H1 (cell line): ENCODE data around the gene COL5A1. TPM values are rescaled to one million over a fixed set of nuclear protein-coding genes. Genes with fewer than 3 reads are reported as not detected.

ENCODE experiments used
- ATF3 ChIP-seq: IDR thresholded peaks from 2 replicates; pipeline ENCODE4 v1.6.1; 2011; ENCODE audit warnings: low read depth, mild to moderate bottlenecking, low read length; ENCODE audit not compliant: insufficient read depth
- POLR2A ChIP-seq, 2 experiments: IDR thresholded peaks; 1 replicate in 1 of 2; 2 replicates in 1 of 2; pipeline ENCODE4 v1.6.1; 2011; ENCODE audit warnings: low read depth in 2 of 2, low read length in 2 of 2, mild to moderate bottlenecking in 2 of 2; ENCODE audit errors: control extremely low read depth in 1 of 2
- TEAD4 ChIP-seq: IDR thresholded peaks from 2 replicates; pipeline ENCODE4 v1.6.1; 2012; ENCODE audit warnings: low read depth, low read length, inconsistent platforms, mixed read lengths
- polyA plus RNA-seq, 7 experiments: library from polyadenylated mRNA; depleted of rRNA in 3 of 7; stranded (reverse) in 5 of 7; unstranded in 2 of 7; fragments of >200 nt in 5 of 7; fragments of 200-250 nt in 2 of 7; gene quantifications; 1 replicate in 5 of 7; 2 replicates in 1 of 7; 4 replicates in 1 of 7; pipeline versions ENCODE4 v1.2.1 to v1.2.3, GENCODE V29; 2011 to 2013; ENCODE audit warnings: missing spikeins in 2 of 7, mixed read lengths in 2 of 7
- total RNA-seq: library from RNA; stranded (reverse); fragmentation: NEBNext Ultra II Directional; extraction: Animal tissue kit (Norgen Biotek cat#: 25700); gene quantifications from 2 replicates; pipeline ENCODE4 v1.2.1, GENCODE V29; 2021

COL5A1 gene
- total and polyA plus RNA-seq, 2 of the 8 experiments (the other 6 are each of a cell fraction or from before 2014, with no cell fraction given), result 3.8 to 12.0 TPM

DNA sequence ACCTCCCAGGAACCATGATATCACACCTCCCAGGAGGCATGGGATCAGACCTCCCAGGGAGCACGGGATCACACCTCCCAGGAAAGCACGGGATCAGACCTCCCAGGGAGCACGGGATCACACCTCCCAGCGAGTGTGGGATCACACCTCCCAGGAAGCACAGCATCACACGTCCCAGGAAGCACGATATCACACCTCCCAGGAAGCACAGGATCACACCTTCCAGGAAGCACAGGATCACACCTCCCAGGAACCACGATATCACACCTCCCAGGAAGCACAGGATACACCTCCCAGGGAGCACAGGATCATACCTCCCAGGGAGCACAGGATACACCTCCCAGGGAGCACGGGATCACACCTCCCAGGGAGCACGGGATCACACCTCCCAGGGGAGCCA is 209.0 kb downstream of the COL5A1 start (continued):
- no peak for TF ChIP-seq TEAD4
- no peak for TF ChIP-seq POLR2A (IDR thresholded peaks at IDR 0.05; ENCODE audit: control extremely low read depth in 1 of 2, low read depth in 2 of 2, low read length in 2 of 2)
- TF ChIP-seq ATF3, result no peak
